Colonic mucosa (tissue), 4 donors: ENCODE measurements around the gene UBQLN3. TPM values are rescaled to one million over a fixed set of nuclear protein-coding genes. Genes with fewer than 3 reads are reported as not detected.

ENCODE experiments used
- DNase-seq: peaks from one replicate; pipeline ENCODE4 v3.0.0-alpha.2; 2020
- H3K27ac ChIP-seq: fragments of 200-600 bp; one replicate; pipeline ENCODE4 v1.8.0; 2021
- H3K27me3 ChIP-seq: fragments of 200-600 bp; one replicate; pipeline ENCODE4 v1.8.0; 2021
- H3K36me3 ChIP-seq: fragments of 200-600 bp; one replicate; pipeline ENCODE4 v1.8.0; 2021
- H3K4me1 ChIP-seq: fragments of 200-600 bp; one replicate; pipeline ENCODE4 v1.8.0; 2021; ENCODE audit warnings: mild to moderate bottlenecking
- H3K4me3 ChIP-seq: fragments of 200-600 bp; one replicate; pipeline ENCODE4 v1.8.0; 2021
- H3K9ac ChIP-seq, 2 donors: one replicate each; pipeline ENCODE4 v1.7.0; 2013; ENCODE audit warnings: control low read depth in 2 of 2, low read depth in 2 of 2, low read length in 2 of 2
- H3K9me3 ChIP-seq: fragments of 200-600 bp; one replicate; pipeline ENCODE4 v1.8.0; 2021
- CTCF ChIP-seq: fragments of 200-600 bp; IDR thresholded peaks from one replicate; pipeline ENCODE4 v1.8.0; 2022; ENCODE audit warnings: antibody characterized with exemption, mild to moderate bottlenecking
- intact Hi-C: fragments of 100-400 bp; cut with DNase I; formaldehyde crosslinking; loops from one replicate; pipeline ENCODE4 v1.14.1; 2022
- total RNA-seq, 2 donors: library from RNA; stranded (reverse); fragmentation: NEBNext Ultra II Directional in 1 of 2; extraction: Animal tissue kit (Norgen Biotek cat#: 25700) in 1 of 2; gene quantifications; one replicate each; pipeline ENCODE4 v1.2.1, GENCODE V29; 2021
- donor health status: healthy.
- donor health status: DM: no; HTN: no; CAD: no.
- donor health status: DM: no; HTN: no; CAD: no.

Gene UBQLN3
- total RNA-seq, 2 donors from 2014 or later, result not detected

GRCh38 chr11:5521540-5521939 lies 11.8 kb upstream of the UBQLN3 start:
- H3K9ac ChIP-seq, result no peak overlapping the region
- H3K27ac ChIP-seq, result no peak overlapping the region
- intact Hi-C loops, result no loop called here
- H3K36me3 ChIP-seq, result no peaks in the 10 kb centered on the region
- no peak for DNase-seq
- H3K4me1 ChIP-seq, result no peaks in the 10 kb centered on the region
- no peaks in the 10 kb centered on the region for H3K27me3 ChIP-seq
- no peak overlapping the region for H3K4me3 ChIP-seq
- no peak for TF ChIP-seq CTCF
- H3K9me3 ChIP-seq, result no peaks in the 10 kb centered on the region

- DNase-seq, result no peak
- intact Hi-C loops, result no loop called here
- no peaks in the 10 kb centered on the region for H3K9me3 ChIP-seq
- TF ChIP-seq CTCF, result no peak
- no peak within 1 kb of the TSS for H3K9ac ChIP-seq
- no peaks in the 10 kb centered on the region for H3K36me3 ChIP-seq
- H3K27ac ChIP-seq, result no peak within 1 kb of the TSS
- no peaks in the 10 kb centered on the region for H3K4me1 ChIP-seq
- H3K27me3 ChIP-seq, result no peaks in the 10 kb centered on the region
- no peak within 1 kb of the TSS for H3K4me3 ChIP-seq
These were observed 6.8 kb upstream of the UBQLN3 start, which contains the start of gene UBQLNL for GRCh38 chr11:5516599-5516998. UBQLNL (minus strand) TSS chr11:5516699; CDS start chr11:5516441, 258 bp downstream.

- no peaks in the 10 kb centered on the region for H3K27me3 ChIP-seq
- intact Hi-C loops, result no loop called here
- H3K9me3 ChIP-seq, result no peaks in the 10 kb centered on the region
- H3K36me3 ChIP-seq, result no peaks in the 10 kb centered on the region
- H3K9ac ChIP-seq, result no peak overlapping the region
- no peak overlapping the region for H3K4me3 ChIP-seq
- DNase-seq, result no peak
- H3K4me1 ChIP-seq, result no peaks in the 10 kb centered on the region
- no peak overlapping the region for H3K27ac ChIP-seq
- TF ChIP-seq CTCF, result no peak
These were observed 5.1 kb upstream of the UBQLN3 start for GRCh38 chr11:5514841-5515240.

GRCh38 chr11:5508605-5509004 lies 1.2 kb downstream of the UBQLN3 start:
- H3K9ac ChIP-seq, result no peak overlapping the region
- intact Hi-C loops, result no loop called here
- DNase-seq, result no peak

GRCh38 chr11:5507933-5508305 lies 1.8 kb downstream of the UBQLN3 start:
- H3K4me1 ChIP-seq, result no peaks in the 10 kb centered on the region
- no peaks in the 10 kb centered on the region for H3K9me3 ChIP-seq
- no peak for TF ChIP-seq CTCF
- no peak overlapping the region for H3K9ac ChIP-seq
- H3K27ac ChIP-seq, result no peak overlapping the region
- no peaks in the 10 kb centered on the region for H3K27me3 ChIP-seq
- intact Hi-C loops, result no loop called here
- H3K36me3 ChIP-seq, result no peaks in the 10 kb centered on the region
- no peak for DNase-seq
- no peak overlapping the region for H3K4me3 ChIP-seq

More at GRCh38 chr11:5508605-5509004, 1.2 kb downstream of the UBQLN3 start:
- Histone ChIP-seq H3K9me3 (no peaks in the 10 kb centered on the region), H3K36me3 (no peaks in the 10 kb centered on the region), H3K4me1 (no peaks in the 10 kb centered on the region), H3K27ac (no peak overlapping the region), H3K27me3 (no peaks in the 10 kb centered on the region), H3K4me3 (no peak overlapping the region)
- no peak for TF ChIP-seq CTCF
